NCI-H1436 (cell line): ENCODE measurements around the gene SEC14L2.

Source experiments
- DNase-seq: peaks from one replicate; lab custom pipeline; 2025; lab: John Stamatoyannopoulos, UW

Gene SEC14L2

DNA sequence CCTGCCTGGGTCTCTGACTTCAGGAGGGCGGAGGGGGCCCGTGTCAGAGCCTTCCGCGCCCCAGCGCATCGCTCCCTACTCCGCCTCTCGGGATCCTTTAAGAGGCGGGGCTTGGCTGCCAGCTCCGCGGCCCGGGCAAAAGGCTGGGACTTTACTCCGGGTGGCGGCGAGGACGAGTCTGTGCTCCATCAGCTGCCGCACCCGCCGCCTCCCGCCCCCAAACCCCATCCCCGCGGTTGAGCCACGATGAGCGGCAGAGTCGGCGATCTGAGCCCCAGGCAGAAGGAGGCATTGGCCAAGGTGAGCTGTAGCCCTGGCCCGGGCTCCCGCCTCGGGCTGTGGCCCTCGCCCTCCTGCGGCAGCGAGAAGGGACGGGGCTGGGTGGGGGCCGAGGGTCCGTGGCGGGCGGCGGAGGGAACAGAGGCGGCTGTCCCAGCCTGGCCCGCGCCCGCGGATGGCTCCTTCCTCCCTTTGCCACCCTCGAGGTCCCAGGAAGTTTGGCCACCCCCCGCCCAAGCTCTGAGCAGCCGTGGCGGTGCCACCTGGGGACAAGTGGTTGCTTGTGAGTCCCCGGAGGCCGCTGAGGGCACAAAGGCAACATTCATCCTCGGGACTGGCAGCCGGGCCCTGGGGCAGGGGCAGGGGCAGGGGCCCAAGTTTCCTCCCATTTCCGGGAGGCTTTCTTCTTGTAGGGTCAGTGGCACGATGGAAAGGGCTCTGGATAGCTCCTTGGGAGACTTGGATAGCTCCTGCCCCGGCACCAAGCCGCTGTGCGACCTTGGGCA lies at the start of gene SEC14L2:
Gene SEC14L2 (plus strand): TSS at position 148 of the 785 bp plus-strand sequence. CDS start 99 bp downstream, at position 247.
- peak; percentile 57 for DNase-seq

DNA sequence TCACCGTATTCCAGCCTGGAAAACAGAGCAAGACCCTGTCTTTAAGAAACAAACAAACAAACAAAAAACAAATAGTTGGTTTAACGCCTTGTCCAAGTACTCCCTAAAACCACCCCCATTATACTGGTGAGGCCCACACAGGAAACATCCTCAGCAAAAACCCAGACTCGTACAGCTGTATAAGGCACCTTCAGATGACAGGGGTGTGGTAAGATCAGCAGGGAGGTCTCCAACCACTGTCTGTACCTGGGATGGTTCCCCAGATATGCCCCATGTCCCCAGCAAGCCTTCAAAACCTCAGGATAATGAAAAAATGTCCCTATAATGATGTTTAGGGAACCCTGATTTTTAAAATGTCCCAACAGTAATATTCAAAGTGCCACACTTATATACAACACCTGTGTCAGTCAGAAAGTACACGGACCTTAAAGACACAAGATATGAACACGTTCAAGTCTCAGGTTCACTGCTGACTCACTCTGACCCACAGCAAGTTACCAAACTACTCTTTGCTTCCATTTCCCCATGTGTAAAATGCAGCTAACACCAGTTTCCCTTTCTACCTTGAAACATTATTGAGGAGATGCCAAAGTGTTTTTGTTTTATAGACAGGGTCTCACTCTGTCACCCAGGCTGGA lies 49.4 kb upstream of the SEC14L2 start:
- DNase-seq: no peak

- no peak for DNase-seq
These were observed 48.4 kb upstream of the SEC14L2 start for GRCh38 chr22:30348404-30348803.

DNA sequence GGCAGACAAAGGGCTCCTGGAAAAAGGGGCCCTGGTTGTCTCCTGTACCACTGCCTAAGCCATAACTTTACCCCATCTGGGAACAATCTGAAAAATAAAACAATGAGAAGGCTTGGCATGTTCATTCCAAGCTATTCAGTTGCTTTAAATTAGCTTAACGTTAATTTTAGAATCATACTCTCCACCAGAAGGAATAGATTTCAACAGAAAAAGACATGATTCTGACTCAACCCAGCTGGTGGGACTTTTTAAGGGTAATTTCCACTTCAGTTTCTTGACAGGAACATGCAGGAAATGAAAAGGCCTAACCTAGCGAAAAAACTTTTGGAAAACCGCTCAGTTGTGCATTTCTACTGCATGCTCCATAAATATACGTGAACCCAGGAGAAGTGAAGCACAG lies 48.0 kb upstream of the SEC14L2 start:
- DNase-seq: no peak

GRCh38 chr22:30351226-30351625 lies 45.6 kb upstream of the SEC14L2 start:
- DNase-seq: no peak

- DNase-seq: no peak
These were observed 42.2 kb upstream of the SEC14L2 start for GRCh38 chr22:30354644-30355043.

- peak; percentile 84 for DNase-seq
These were observed 40.2 kb upstream of the SEC14L2 start, which contains the start of the genes CCDC157 and SF3A1 for GRCh38 chr22:30356449-30357235. CCDC157 (plus strand) TSS chr22:30357007; CDS start chr22:30366001, 8,994 bp downstream. SF3A1 (minus strand) TSS chr22:30356894; CDS start chr22:30356792, 102 bp downstream.

GRCh38 chr22:30357236-30357570 lies 39.6 kb upstream of the SEC14L2 start:
- DNase-seq: peak; percentile 29

- no peak for DNase-seq
These were observed 39.1 kb upstream of the SEC14L2 start for GRCh38 chr22:30357650-30358215.

DNA sequence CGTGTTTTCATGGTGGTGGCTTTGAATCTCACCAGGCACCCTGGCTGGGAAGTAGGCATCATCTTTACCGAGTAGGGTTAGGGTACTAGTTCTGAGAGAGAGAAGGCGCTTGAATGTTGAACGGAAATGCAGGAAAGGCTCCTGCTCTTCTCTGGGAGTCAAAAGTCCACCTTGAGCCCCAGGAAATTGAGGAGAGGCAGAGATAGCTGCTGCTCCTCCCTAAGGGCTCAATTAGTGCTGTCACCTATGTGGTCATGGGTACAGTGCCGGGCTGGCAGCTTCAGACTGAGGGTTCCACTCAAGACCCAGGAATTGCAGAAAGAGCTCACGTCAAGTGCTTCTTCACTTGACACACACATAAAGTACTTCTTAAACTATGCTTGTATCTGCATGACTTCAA lies 38.3 kb upstream of the SEC14L2 start:
- no peak for DNase-seq

GRCh38 chr22:30361916-30362650 lies 34.7 kb upstream of the SEC14L2 start:
- no peak for DNase-seq

DNA sequence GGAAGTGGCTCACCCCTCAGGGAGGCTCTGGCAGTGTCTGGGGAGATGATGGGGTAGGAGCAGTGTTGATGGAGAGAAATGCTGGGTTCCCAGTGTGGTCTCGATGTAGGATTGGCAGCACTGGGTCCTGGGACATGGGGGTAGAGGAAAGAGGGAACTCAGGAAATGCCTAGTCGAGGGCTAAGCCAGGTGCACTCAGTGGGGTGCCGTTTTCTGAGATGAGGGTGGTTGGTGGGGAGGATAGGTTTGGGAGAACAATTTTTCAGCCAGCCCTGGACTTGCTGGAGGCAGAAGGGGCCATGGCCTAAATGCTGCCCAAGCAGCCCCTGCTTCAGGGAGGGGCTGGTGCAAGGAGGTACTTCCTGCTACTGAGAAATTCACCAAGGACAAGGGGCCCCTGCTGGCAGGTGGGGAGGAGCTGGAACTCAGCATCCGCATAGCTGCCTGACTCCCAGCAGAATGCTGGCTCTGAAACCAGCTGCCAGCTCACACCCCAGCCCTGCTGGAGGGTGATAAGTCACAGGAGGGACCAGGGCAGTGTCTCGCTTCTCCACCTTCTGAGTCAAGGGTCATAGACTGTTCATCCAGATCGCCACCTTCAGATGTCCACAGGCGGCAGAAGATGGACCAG lies 34.1 kb upstream of the SEC14L2 start:
- no peak for DNase-seq

- no peak for DNase-seq
These were observed 30.9 kb upstream of the SEC14L2 start for GRCh38 chr22:30365891-30366290.

DNA sequence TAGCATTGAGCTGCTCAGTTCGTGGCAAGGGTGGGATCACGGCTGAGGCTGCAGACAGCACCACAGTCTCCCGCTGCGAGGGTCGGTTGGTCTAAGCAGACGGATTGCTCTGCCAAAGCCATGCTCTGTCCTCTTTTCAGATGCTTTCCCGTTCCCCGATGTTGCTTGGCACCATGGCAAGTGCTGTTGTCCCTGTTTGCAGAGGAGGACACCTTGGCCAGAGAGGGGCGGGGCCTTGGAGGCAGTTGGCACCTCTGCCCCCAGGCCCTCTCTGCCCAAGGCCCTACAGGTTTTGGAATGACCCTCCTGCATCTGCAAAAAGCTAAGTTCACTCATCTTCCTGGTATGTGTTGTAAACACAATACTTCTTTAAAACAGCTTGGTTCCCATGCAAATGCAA lies 28.4 kb upstream of the SEC14L2 start:
- no peak for DNase-seq

DNA sequence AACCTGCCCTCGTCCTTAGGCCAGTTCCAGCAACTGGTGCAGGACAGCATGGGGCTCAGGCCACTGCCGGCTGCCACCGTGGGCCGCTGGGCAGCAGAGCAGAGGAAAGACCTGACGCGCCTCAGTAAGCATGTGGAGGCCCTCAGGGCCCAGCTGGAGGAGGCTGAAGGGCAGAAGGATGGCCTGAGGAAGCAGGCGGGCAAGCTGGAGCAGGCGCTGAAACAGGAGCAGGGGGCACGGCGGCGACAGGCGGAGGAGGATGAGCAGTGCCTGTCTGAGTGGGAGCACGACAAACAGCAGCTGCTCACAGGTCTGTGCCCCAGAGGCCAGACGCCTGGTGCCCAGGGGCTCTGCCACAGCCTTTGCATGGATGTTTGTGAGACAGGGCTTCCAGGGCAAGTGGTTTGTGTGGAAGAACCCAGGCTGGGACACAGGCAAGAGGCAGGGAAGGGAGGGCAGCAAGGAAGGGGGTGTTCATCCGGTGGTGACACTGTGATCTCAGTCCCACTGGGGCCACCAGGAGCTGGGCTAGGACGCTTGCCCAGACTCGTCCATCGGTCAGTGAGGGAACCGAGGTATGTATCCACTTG lies 26.1 kb upstream of the SEC14L2 start:
- DNase-seq: no peak

GRCh38 chr22:30371321-30371720 lies 25.5 kb upstream of the SEC14L2 start:
- DNase-seq: no peak

DNA sequence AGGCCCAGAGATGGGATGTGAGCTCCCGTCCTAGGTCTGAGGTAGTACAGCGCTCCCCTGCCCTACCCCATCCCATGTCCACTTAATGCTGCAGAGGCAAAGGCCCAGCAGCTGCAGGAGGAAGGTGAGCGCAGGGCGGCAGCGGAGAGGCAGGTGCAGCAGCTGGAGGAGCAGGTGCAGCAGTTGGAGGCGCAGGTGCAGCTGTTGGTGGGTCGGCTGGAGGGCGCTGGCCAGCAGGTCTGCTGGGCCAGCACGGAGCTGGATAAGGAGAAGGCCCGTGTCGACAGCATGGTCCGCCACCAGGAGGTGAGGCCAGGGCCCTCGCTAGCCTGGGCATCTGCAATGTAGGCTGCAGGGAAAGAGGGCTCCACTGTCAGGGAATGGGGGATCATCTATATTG lies 24.8 kb upstream of the SEC14L2 start:
- no peak for DNase-seq

- no peak for DNase-seq
These were observed 23.9 kb upstream of the SEC14L2 start for GRCh38 chr22:30372915-30373314.

GRCh38 chr22:30373331-30374325 lies 23.2 kb upstream of the SEC14L2 start:
- no peak for DNase-seq
